ENCODE results near the gene CPA2.

Gene CPA2

GRCh38 chr7:130303127-130303526 lies 36.5 kb downstream of the CPA2 start:
- no peaks in the 10 kb centered on the region for H3K36me3 ChIP-seq (ENCODE audit: insufficient read depth, insufficient read length, low read length)
- TF ChIP-seq SUZ12 (IDR thresholded peaks at IDR 0.05; ENCODE audit: extremely low read depth, insufficient read depth, insufficient read length) (no peak), ZNF274 (IDR thresholded peaks at IDR 0.05; ENCODE audit: low read depth, low read length) (no peak), YY1 (IDR thresholded peaks at IDR 0.05; ENCODE audit: insufficient read depth, insufficient read length) (no peak)
- no peaks in the 10 kb centered on the region for H3K27me3 ChIP-seq (ENCODE audit: insufficient read depth, insufficient read length)
- no peak for DNase-seq (ENCODE audit: low read depth, low spot score)
- no peaks in the 10 kb centered on the region for H3K9me3 ChIP-seq (ENCODE audit: insufficient read depth, low read length)
- H3K9ac ChIP-seq (ENCODE audit: insufficient read length, low read depth), result no peak overlapping the region
- no peak overlapping the region for H3K4me3 ChIP-seq (ENCODE audit: insufficient read length, low read depth)
- H3K4me1 ChIP-seq (ENCODE audit: insufficient read depth, insufficient read length), result no peaks in the 10 kb centered on the region

GRCh38 chr7:130303551-130303950 lies 36.9 kb downstream of the CPA2 start:
- Histone ChIP-seq H3K9me3 (ENCODE audit: insufficient read depth, low read length) (no peaks in the 10 kb centered on the region), H3K4me3 (ENCODE audit: insufficient read length, low read depth) (no peak overlapping the region), H3K9ac (ENCODE audit: insufficient read length, low read depth) (no peak overlapping the region), H3K36me3 (ENCODE audit: insufficient read depth, insufficient read length, low read length) (no peaks in the 10 kb centered on the region), H3K27me3 (ENCODE audit: insufficient read depth, insufficient read length) (no peaks in the 10 kb centered on the region), H3K4me1 (ENCODE audit: insufficient read depth, insufficient read length) (no peaks in the 10 kb centered on the region)
- no peak for TF ChIP-seq SUZ12 (IDR thresholded peaks at IDR 0.05; ENCODE audit: extremely low read depth, insufficient read depth, insufficient read length)
- no peak for TF ChIP-seq ZNF274 (IDR thresholded peaks at IDR 0.05; ENCODE audit: low read depth, low read length)
- TF ChIP-seq YY1 (IDR thresholded peaks at IDR 0.05; ENCODE audit: insufficient read depth, insufficient read length), result no peak
- DNase-seq (ENCODE audit: low read depth, low spot score), result no peak

GRCh38 chr7:130303982-130304381 lies 37.3 kb downstream of the CPA2 start:
- H3K36me3 ChIP-seq (ENCODE audit: insufficient read depth, insufficient read length, low read length), result no peaks in the 10 kb centered on the region
- no peak for DNase-seq (ENCODE audit: low read depth, low spot score)
- no peaks in the 10 kb centered on the region for H3K4me1 ChIP-seq (ENCODE audit: insufficient read depth, insufficient read length)
- H3K9me3 ChIP-seq (ENCODE audit: insufficient read depth, low read length), result no peaks in the 10 kb centered on the region
- H3K4me3 ChIP-seq (ENCODE audit: insufficient read length, low read depth), result no peak overlapping the region
- no peaks in the 10 kb centered on the region for H3K27me3 ChIP-seq (ENCODE audit: insufficient read depth, insufficient read length)
- TF ChIP-seq ZNF274 (IDR thresholded peaks at IDR 0.05; ENCODE audit: low read depth, low read length) (no peak), SUZ12 (IDR thresholded peaks at IDR 0.05; ENCODE audit: extremely low read depth, insufficient read depth, insufficient read length) (no peak), YY1 (IDR thresholded peaks at IDR 0.05; ENCODE audit: insufficient read depth, insufficient read length) (no peak)
- H3K9ac ChIP-seq (ENCODE audit: insufficient read length, low read depth), result no peak overlapping the region

- Histone ChIP-seq H3K9me3 (ENCODE audit: insufficient read depth, low read length) (no peaks in the 10 kb centered on the region), H3K4me1 (ENCODE audit: insufficient read depth, insufficient read length) (no peaks in the 10 kb centered on the region), H3K36me3 (ENCODE audit: insufficient read depth, insufficient read length, low read length) (no peaks in the 10 kb centered on the region), H3K4me3 (ENCODE audit: insufficient read length, low read depth) (no peak overlapping the region), H3K27me3 (ENCODE audit: insufficient read depth, insufficient read length) (no peaks in the 10 kb centered on the region), H3K9ac (ENCODE audit: insufficient read length, low read depth) (no peak overlapping the region)
- no peak for DNase-seq (ENCODE audit: low read depth, low spot score)
- TF ChIP-seq YY1 (IDR thresholded peaks at IDR 0.05; ENCODE audit: insufficient read depth, insufficient read length), result no peak
- TF ChIP-seq SUZ12 (IDR thresholded peaks at IDR 0.05; ENCODE audit: extremely low read depth, insufficient read depth, insufficient read length), result no peak
- TF ChIP-seq ZNF274 (IDR thresholded peaks at IDR 0.05; ENCODE audit: low read depth, low read length), result no peak
These were observed 38.2 kb downstream of the CPA2 start for GRCh38 chr7:130304878-130305277.

DNA sequence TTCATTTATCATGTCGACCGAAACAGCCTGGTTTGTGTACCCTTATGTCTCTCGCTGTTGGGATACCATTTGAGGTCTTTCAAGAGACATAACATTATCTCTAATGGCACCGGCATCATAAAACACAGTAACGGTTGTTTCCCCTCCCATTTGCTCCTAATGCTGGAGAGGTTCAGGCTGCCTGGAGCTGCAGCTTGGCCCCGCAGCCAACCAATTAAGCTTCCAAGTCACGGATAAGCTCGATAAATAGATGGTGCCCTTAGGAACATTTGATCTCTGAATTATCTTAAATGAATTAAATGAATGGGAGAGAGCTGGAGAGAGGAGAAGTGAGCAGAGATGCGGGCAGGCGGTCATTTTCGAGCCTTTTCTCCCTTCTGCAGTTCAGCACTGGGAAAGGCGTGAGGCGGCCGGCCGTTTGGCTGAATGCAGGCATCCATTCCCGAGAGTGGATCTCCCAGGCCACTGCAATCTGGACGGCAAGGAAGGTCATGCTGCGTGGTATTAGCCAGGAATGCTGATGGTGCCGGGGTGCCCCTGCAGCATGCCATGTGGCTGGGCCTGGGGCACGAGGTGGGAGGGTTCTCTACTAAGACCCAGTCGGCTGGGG lies 38.9 kb downstream of the CPA2 start:
- H3K27me3 ChIP-seq (ENCODE audit: insufficient read depth, insufficient read length), result no peaks in the 10 kb centered on the region
- H3K9me3 ChIP-seq (ENCODE audit: insufficient read depth, low read length), result no peaks in the 10 kb centered on the region
- TF ChIP-seq YY1 (IDR thresholded peaks at IDR 0.05; ENCODE audit: insufficient read depth, insufficient read length), result no peak
- no peak overlapping the region for H3K9ac ChIP-seq (ENCODE audit: insufficient read length, low read depth)
- no peaks in the 10 kb centered on the region for H3K36me3 ChIP-seq (ENCODE audit: insufficient read depth, insufficient read length, low read length)
- H3K4me1 ChIP-seq (ENCODE audit: insufficient read depth, insufficient read length), result no peaks in the 10 kb centered on the region
- H3K4me3 ChIP-seq (ENCODE audit: insufficient read length, low read depth), result no peak overlapping the region
- DNase-seq (ENCODE audit: low read depth, low spot score), result no peak

- Histone ChIP-seq H3K9me3 (ENCODE audit: insufficient read depth, low read length) (peaks cover 19% of the 10 kb centered on the region), H3K4me1 (ENCODE audit: insufficient read depth, insufficient read length) (no peaks in the 10 kb centered on the region), H3K27me3 (ENCODE audit: insufficient read depth, insufficient read length) (no peaks in the 10 kb centered on the region), H3K9ac (ENCODE audit: insufficient read length, low read depth) (no peak overlapping the region), H3K36me3 (ENCODE audit: insufficient read depth, insufficient read length, low read length) (no peaks in the 10 kb centered on the region), H3K4me3 (ENCODE audit: insufficient read length, low read depth) (no peak overlapping the region)
- no peak for TF ChIP-seq YY1 (IDR thresholded peaks at IDR 0.05; ENCODE audit: insufficient read depth, insufficient read length)
- TF ChIP-seq SUZ12 (IDR thresholded peaks at IDR 0.05; ENCODE audit: extremely low read depth, insufficient read depth, insufficient read length), result no peak
- no peak for TF ChIP-seq ZNF274 (IDR thresholded peaks at IDR 0.05; ENCODE audit: low read depth, low read length)
- no peak for DNase-seq (ENCODE audit: low read depth, low spot score)
These were observed 43.3 kb downstream of the CPA2 start for GRCh38 chr7:130309986-130310385.

- Histone ChIP-seq H3K4me1 (ENCODE audit: insufficient read depth, insufficient read length) (no peaks in the 10 kb centered on the region), H3K27me3 (ENCODE audit: insufficient read depth, insufficient read length) (no peaks in the 10 kb centered on the region), H3K4me3 (ENCODE audit: insufficient read length, low read depth) (no peak overlapping the region), H3K36me3 (ENCODE audit: insufficient read depth, insufficient read length, low read length) (no peaks in the 10 kb centered on the region), H3K9me3 (ENCODE audit: insufficient read depth, low read length) (peaks cover 19% of the 10 kb centered on the region), H3K9ac (ENCODE audit: insufficient read length, low read depth) (no peak overlapping the region)
- DNase-seq (ENCODE audit: low read depth, low spot score), result no peak
- TF ChIP-seq ZNF274 (IDR thresholded peaks at IDR 0.05; ENCODE audit: low read depth, low read length) (no peak), SUZ12 (IDR thresholded peaks at IDR 0.05; ENCODE audit: extremely low read depth, insufficient read depth, insufficient read length) (no peak), YY1 (IDR thresholded peaks at IDR 0.05; ENCODE audit: insufficient read depth, insufficient read length) (no peak)
These were observed 47.6 kb downstream of the CPA2 start for GRCh38 chr7:130314305-130314704.
